Calu3 (cell line): ENCODE data around the gene BMPR1B. TPM values are rescaled to one million over a fixed set of nuclear protein-coding genes. Genes with fewer than 3 reads are reported as not detected.
"Not testable (repeated sequence)": the region's sequence is repeated elsewhere in the genome, so short reads cannot be mapped to it uniquely, and the experiment has no call there.

Experiments used
- BruUV-seq: library from RNA; stranded (reverse); fragments of 400-500 nt; replicated peaks from 2 replicates; lab custom pipeline; 2021; lab: Mats Ljungman, UMichigan
- CTCF ChIA-PET: fragments of 300-600 bp; sonication (Branson Sonifier 250); formaldehyde crosslinking; loops from one replicate; lab custom pipeline; 2022; ENCODE audit warnings: antibody characterized with exemption; lab: Charles Lee
- DNase-seq: peaks from one replicate; pipeline ENCODE4 v3.0.0; 2022
- H3K27ac Mint-ChIP-seq: one replicate; pipeline ENCODE4 v1.8.0; 2022; ENCODE audit warnings: mixed read lengths; ENCODE audit not compliant: unreplicated experiment
- H3K27me3 Mint-ChIP-seq: one replicate; pipeline ENCODE4 v1.8.0; 2022; ENCODE audit warnings: mixed read lengths; ENCODE audit not compliant: unreplicated experiment
- H3K36me3 Mint-ChIP-seq: one replicate; pipeline ENCODE4 v1.8.0; 2022; ENCODE audit warnings: mild to moderate bottlenecking, moderate library complexity, mixed read lengths; ENCODE audit not compliant: insufficient read depth, unreplicated experiment
- H3K4me1 Mint-ChIP-seq: one replicate; pipeline ENCODE4 v1.8.0; 2022; ENCODE audit warnings: mild to moderate bottlenecking, low read depth, mixed read lengths; ENCODE audit not compliant: unreplicated experiment
- H3K4me3 Mint-ChIP-seq: one replicate; pipeline ENCODE4 v1.8.0; 2022; ENCODE audit warnings: mild to moderate bottlenecking, low read depth, moderate library complexity, mixed read lengths; ENCODE audit not compliant: unreplicated experiment
- H3K9me3 Mint-ChIP-seq: one replicate; pipeline ENCODE4 v1.8.0; 2022; ENCODE audit warnings: low read depth, mixed read lengths; ENCODE audit not compliant: unreplicated experiment
- CTCF ChIP-seq: fragments of 200-600 bp; IDR thresholded peaks from one replicate; pipeline ENCODE4 v1.8.0; 2022; ENCODE audit warnings: antibody characterized with exemption; ENCODE audit not compliant: unreplicated experiment
- intact Hi-C: fragments of 100-400 bp; cut with micrococcal nuclease; formaldehyde crosslinking; loops from one replicate; pipeline ENCODE4 v1.10.0; 2022; ENCODE audit not compliant: unreplicated experiment
- total RNA-seq: library from RNA; stranded (reverse); gene quantifications from 2 replicates; pipeline ENCODE4 v1.2.3, GENCODE V29; 2022

The BMPR1B gene
- total RNA-seq, 1 experiment from 2014 or later = 9.2 TPM

DNA sequence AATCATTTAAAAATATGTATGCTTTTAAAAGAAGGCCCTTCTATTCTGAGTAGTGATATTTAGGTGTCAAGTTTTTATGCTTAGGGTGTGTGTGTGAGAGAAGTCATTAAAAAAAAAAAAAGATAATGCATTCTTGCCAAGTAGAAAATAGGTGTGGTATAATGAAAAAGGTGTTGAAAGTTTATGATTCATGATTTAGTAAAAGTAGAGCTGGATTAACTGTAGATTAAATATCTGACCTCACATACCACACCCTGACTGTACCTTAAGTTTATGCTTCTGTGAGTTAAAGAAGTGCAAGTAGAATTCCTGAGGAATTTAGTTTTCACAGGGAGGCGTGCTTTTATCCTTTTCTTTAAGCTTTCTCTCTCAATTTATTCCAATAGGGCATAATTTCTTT, 71.1 kb downstream of the BMPR1B start:
- no peak for DNase-seq
- CTCF ChIA-PET = interaction anchor here (0.7 kb wide), 1 partner anchor 303 kb away, joined by 4 read pairs; no protein-coding TSS in a partner anchor

GRCh38 chr4:94831607-94832006, 73.9 kb downstream of the BMPR1B start:
- no peak for TF ChIP-seq CTCF
- Mint-ChIP-seq H3K36me3 (no peaks in the 10 kb centered on the region), H3K4me1 (peaks cover 13% of the 10 kb centered on the region), H3K27ac (no peak overlapping the region), H3K27me3 (no peaks in the 10 kb centered on the region), H3K9me3 (no peaks in the 10 kb centered on the region), H3K4me3 (no peak overlapping the region)
- DNase-seq = no peak
- no TSS peak for BruUV-seq
- CTCF ChIA-PET = interaction anchor here (0.6 kb wide), 2 partner anchors 49 to 1561 kb away, joined by 3 to 4 read pairs; no protein-coding TSS in a partner anchor
- intact Hi-C loops = no loop called here

More for the DNA sequence above, 71.1 kb downstream of the BMPR1B start:
- no peak overlapping the region for H3K4me3 Mint-ChIP-seq
- intact Hi-C loops = loop anchor here (5.0 kb wide), 2 partner anchors 72 to 258 kb away; partner anchors contain the start of gene BMPR1B
- peaks cover 13% of the 10 kb centered on the region for H3K4me1 Mint-ChIP-seq
- H3K27me3 Mint-ChIP-seq = no peaks in the 10 kb centered on the region
- no peak for TF ChIP-seq CTCF
- H3K27ac Mint-ChIP-seq = no peak overlapping the region
- H3K9me3 Mint-ChIP-seq = no peaks in the 10 kb centered on the region
- BruUV-seq = no TSS peak
- H3K36me3 Mint-ChIP-seq = no peaks in the 10 kb centered on the region

DNA sequence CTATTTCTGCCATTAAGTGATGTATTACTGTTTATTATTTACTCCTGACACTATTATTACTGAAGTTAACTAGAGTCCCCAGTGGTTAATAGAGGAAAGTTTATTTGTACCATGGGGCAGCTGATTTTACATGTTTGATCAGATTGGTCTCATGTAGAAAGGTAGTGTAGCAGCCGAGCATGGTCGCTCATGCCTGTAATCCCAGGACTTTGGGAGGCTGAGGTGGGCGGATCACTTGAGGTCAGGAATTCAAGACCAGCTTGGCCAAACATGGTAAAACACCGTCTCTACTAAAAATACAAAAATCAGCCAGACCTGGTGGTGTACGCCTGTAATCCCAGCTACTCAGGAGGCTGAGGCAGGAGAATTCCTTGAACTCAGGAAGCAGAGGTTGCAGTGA, 74.6 kb downstream of the BMPR1B start:
- H3K9me3 Mint-ChIP-seq, BruUV-seq, H3K4me3 Mint-ChIP-seq, H3K27ac Mint-ChIP-seq, CTCF ChIA-PET, H3K27me3 Mint-ChIP-seq, DNase-seq, intact Hi-C loops, H3K36me3 Mint-ChIP-seq: not testable (repeated sequence)
- peaks cover 13% of the 10 kb centered on the region for H3K4me1 Mint-ChIP-seq

GRCh38 chr4:94833394-94833793, 75.6 kb downstream of the BMPR1B start:
- intact Hi-C loops = no loop called here
- DNase-seq = no peak
- Mint-ChIP-seq H3K36me3 (no peaks in the 10 kb centered on the region), H3K4me1 (peaks cover 13% of the 10 kb centered on the region), H3K9me3 (no peaks in the 10 kb centered on the region), H3K27ac (no peak overlapping the region), H3K27me3 (no peaks in the 10 kb centered on the region), H3K4me3 (no peak overlapping the region)
- CTCF ChIA-PET = no interaction called here
- no peak for TF ChIP-seq CTCF
- BruUV-seq = no TSS peak

- no TSS peak for BruUV-seq
- peaks cover 2% of the 10 kb centered on the region for H3K4me1 Mint-ChIP-seq
- H3K9me3 Mint-ChIP-seq = no peaks in the 10 kb centered on the region
- intact Hi-C loops = no loop called here
- no peaks in the 10 kb centered on the region for H3K27me3 Mint-ChIP-seq
- no peak for DNase-seq
- H3K27ac Mint-ChIP-seq = no peak overlapping the region
- TF ChIP-seq CTCF = no peak
- no peak overlapping the region for H3K4me3 Mint-ChIP-seq
- CTCF ChIA-PET = no interaction called here
- no peaks in the 10 kb centered on the region for H3K36me3 Mint-ChIP-seq
Observed at GRCh38 chr4:94834501-94834900, 76.7 kb downstream of the BMPR1B start.

DNA sequence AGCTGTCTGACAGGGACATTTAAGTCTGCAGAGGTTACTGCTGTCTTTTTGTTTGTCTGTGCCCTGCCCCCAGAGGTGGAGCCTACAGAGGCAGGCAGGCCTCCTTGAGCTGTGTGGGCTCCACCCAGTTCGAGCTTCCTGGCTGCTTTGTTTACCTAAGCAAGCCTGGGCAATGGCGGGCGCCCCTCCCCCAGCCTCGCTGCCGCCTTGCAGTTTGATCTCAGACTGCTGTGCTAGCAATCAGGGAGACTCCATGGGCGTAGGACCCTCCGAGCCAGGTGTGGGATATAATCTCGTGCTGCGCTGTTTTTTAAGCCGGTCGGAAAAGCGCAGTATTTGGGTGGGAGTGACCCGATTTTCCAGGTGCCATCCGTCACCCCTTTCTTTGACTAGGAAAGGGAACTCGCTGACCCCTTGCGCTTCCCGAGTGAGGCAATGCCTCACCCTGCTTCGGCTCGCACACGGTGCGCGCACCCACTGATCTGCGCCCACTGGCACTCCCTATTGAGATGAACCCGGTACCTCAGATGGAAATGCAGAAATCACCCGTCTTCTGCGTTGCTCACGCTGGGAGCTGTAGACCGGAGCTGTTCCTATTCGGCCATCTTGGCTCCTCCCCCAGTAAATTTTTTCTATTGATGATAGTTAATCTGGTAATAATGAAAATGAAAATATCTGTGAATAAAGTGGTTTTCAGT, 83.6 kb downstream of the BMPR1B start:
- BruUV-seq, H3K27ac Mint-ChIP-seq, H3K4me1 Mint-ChIP-seq, H3K36me3 Mint-ChIP-seq, intact Hi-C loops, CTCF ChIA-PET, H3K9me3 Mint-ChIP-seq, H3K4me3 Mint-ChIP-seq, H3K27me3 Mint-ChIP-seq: not testable (repeated sequence)
- DNase-seq = peak; percentile 7
